PC-3 (cell line): ENCODE measurements around the gene MTCL1. TPM values are rescaled to one million over a fixed set of nuclear protein-coding genes. Genes with fewer than 3 reads are reported as not detected.

Experiments
- ATAC-seq: fragments of 200-7000 bp; cut with Tn5 transposase; 2 replicates; pipeline ENCODE4 v1.9.1; 2020; ENCODE audit warnings: mild to moderate bottlenecking, moderate library complexity
- BruUV-seq: library from RNA; stranded (reverse); fragments of 400-500 nt; replicated peaks from 2 replicates; lab custom pipeline; 2021; lab: Mats Ljungman, UMichigan
- CTCF ChIA-PET: fragments of 300-600 bp; sonication (Branson Sonifier 250); formaldehyde crosslinking; loops from one replicate; lab custom pipeline; 2022; ENCODE audit warnings: antibody characterized with exemption; lab: Charles Lee
- POLR2A ChIA-PET: fragments of 300-600 bp; sonication (Branson Sonifier 250); formaldehyde crosslinking; loops from one replicate; lab custom pipeline; 2022; ENCODE audit warnings: antibody characterized with exemption; ENCODE audit not compliant: unreplicated experiment; lab: Charles Lee
- DNase-seq: peaks from one replicate; pipeline ENCODE4 v3.0.0-alpha.2; 2015
- H2AFZ ChIP-seq: fragments of 300-600 bp; sonication (generic); 2 replicates; pipeline ENCODE4 v1.6.0; 2016; ENCODE audit warnings: antibody characterized with exemption, low read length
- H3F3A ChIP-seq: fragments of 300-600 bp; sonication (generic); one replicate; pipeline ENCODE4 v1.6.0; 2017; ENCODE audit warnings: antibody characterized with exemption, low read length, control low read depth, mild to moderate bottlenecking; ENCODE audit not compliant: unreplicated experiment
- H3K27ac ChIP-seq: fragments of 300-600 bp; sonication (generic); 2 replicates; pipeline ENCODE4 v1.5.1; 2016; ENCODE audit warnings: mild to moderate bottlenecking, low read length
- H3K27me3 ChIP-seq: fragments of 300-600 bp; sonication (generic); 2 replicates; pipeline ENCODE4 v1.6.1; 2016; ENCODE audit warnings: low read length, mixed read lengths
- H3K36me3 ChIP-seq: fragments of 300-600 bp; sonication (generic); 2 replicates; pipeline ENCODE4 v1.6.1; 2016; ENCODE audit warnings: low read depth, mixed run types, low read length, mixed read lengths
- H3K4me1 ChIP-seq: fragments of 300-600 bp; sonication (generic); 2 replicates; pipeline ENCODE4 v1.5.1; 2016; ENCODE audit warnings: low read length; ENCODE audit not compliant: insufficient read depth
- H3K4me2 ChIP-seq: fragments of 300-600 bp; sonication (generic); 2 replicates; pipeline ENCODE4 v1.6.0; 2016; ENCODE audit warnings: low read length
- H3K4me3 ChIP-seq: fragments of 300-600 bp; sonication (generic); 2 replicates; pipeline ENCODE4 v1.5.1; 2016; ENCODE audit warnings: mild to moderate bottlenecking, low read length, mixed read lengths
- H3K79me2 ChIP-seq: fragments of 300-600 bp; sonication (generic); 2 replicates; pipeline ENCODE4 v1.6.1; 2017; ENCODE audit warnings: low read length, mixed read lengths
- H3K9ac ChIP-seq: fragments of 300-600 bp; sonication (generic); 2 replicates; pipeline ENCODE4 v1.6.0; 2016; ENCODE audit warnings: mild to moderate bottlenecking, low read length
- H3K9me2 ChIP-seq: fragments of 300-600 bp; sonication (generic); replicated peaks from 2 replicates; pipeline ENCODE4 v1.6.1; 2016; ENCODE audit warnings: mixed run types, low read length, mixed read lengths
- H3K9me3 ChIP-seq: fragments of 300-600 bp; sonication (generic); 2 replicates; pipeline ENCODE4 v1.6.1; 2016; ENCODE audit warnings: low read length, mixed read lengths
- H4K20me1 ChIP-seq: fragments of 300-600 bp; sonication (generic); 2 replicates; pipeline ENCODE4 v1.6.1; 2016; ENCODE audit warnings: low read length, mixed read lengths
- CTCF ChIP-seq: fragments of 300-600 bp; sonication (generic); conservative IDR thresholded peaks from 2 replicates; pipeline ENCODE4 v1.5.1; 2017; ENCODE audit warnings: antibody characterized with exemption, low read depth, mild to moderate bottlenecking, low read length
- EZH2 ChIP-seq: fragments of 300-600 bp; sonication (generic); IDR thresholded peaks from one replicate; pipeline ENCODE4 v1.6.1; 2017; ENCODE audit warnings: antibody characterized with exemption, mild to moderate bottlenecking, low read length; ENCODE audit not compliant: unreplicated experiment
- EZH2phosphoT487 ChIP-seq: fragments of 300-600 bp; sonication (generic); IDR thresholded peaks from 2 replicates; pipeline ENCODE4 v1.6.1; 2018; ENCODE audit warnings: mild to moderate bottlenecking, antibody characterized with exemption, low read length, borderline replicate concordance
- intact Hi-C: fragments of 100-400 bp; cut with micrococcal nuclease; formaldehyde crosslinking; loops from 2 replicates; pipeline ENCODE4 v1.9.0; 2023
- total RNA-seq: library from RNA; depleted of rRNA; stranded (reverse); fragments of >200 nt; gene quantifications from 2 replicates; pipeline ENCODE4 v1.2.3, GENCODE V29; 2014

Gene MTCL1
- total RNA-seq, 1 experiment from 2014 or later, result 33.1 TPM

GRCh38 chr18:8707556-8708300 lies 2.4 kb downstream of the MTCL1 start:
- POLR2A ChIA-PET, result interaction anchor here (0.6 to 1.1 kb wide), 4 partner anchors 20 to 275 kb away, joined by 3 to 8 read pairs (median 4); no protein-coding TSS in a partner anchor
- H3K9me2 ChIP-seq, result no peaks in the 10 kb centered on the region
- TF ChIP-seq EZH2phosphoT487, result no peak
- no peak for TF ChIP-seq CTCF
- no peak for TF ChIP-seq EZH2
- ATAC-seq (peak; percentile 12), DNase-seq (peak; percentile 83)
- peak overlapping the region; percentile 84 for H3K4me2 ChIP-seq
- no peaks in the 10 kb centered on the region for H3K9me3 ChIP-seq
- BruUV-seq, result TSS peak; percentile 40
- H4K20me1 ChIP-seq, result peaks cover 16% of the 10 kb centered on the region; the same call in 1 of the 2 replicates
- CTCF ChIA-PET, result interaction anchor here (0.6 to 2.1 kb wide), 8 partner anchors 11 to 982 kb away, joined by 3 to 13 read pairs (median 4); no protein-coding TSS in a partner anchor
- no peaks in the 10 kb centered on the region for H3K27me3 ChIP-seq
- H3K36me3 ChIP-seq, result no peaks in the 10 kb centered on the region
- H3K79me2 ChIP-seq, result peaks cover 59% of the 10 kb centered on the region
- H3K9ac ChIP-seq, result peak overlapping the region; percentile 78
- H3K27ac ChIP-seq, result peak overlapping the region; percentile 26
- H3K4me3 ChIP-seq, result peak overlapping the region; percentile 78
- peak overlapping the region; percentile 80 for H2AFZ ChIP-seq
- intact Hi-C loops, result loop anchor here (1.0 to 5.0 kb wide), 4 partner anchors 23 to 430 kb away; partner anchors contain the start of gene ANKRD12
- H3F3A ChIP-seq, result no peaks in the 10 kb centered on the region
- peaks cover 36% of the 10 kb centered on the region for H3K4me1 ChIP-seq

GRCh38 chr18:8708670-8709069 lies 3.3 kb downstream of the MTCL1 start:
- intact Hi-C loops, result loop anchor here (5.0 kb wide), 1 partner anchor 429 kb away; the partner anchor contains the start of gene ANKRD12
- BruUV-seq, result no TSS peak
- TF ChIP-seq CTCF, result no peak
- TF ChIP-seq EZH2, result no peak
- TF ChIP-seq EZH2phosphoT487, result no peak
- H3K27me3 ChIP-seq, result no peaks in the 10 kb centered on the region
- H3K9ac ChIP-seq, result no peak overlapping the region
- peak overlapping the region; percentile 78 for H3K4me3 ChIP-seq
- no peak overlapping the region for H2AFZ ChIP-seq
- peak overlapping the region; percentile 84 for H3K4me2 ChIP-seq
- no peaks in the 10 kb centered on the region for H3K9me3 ChIP-seq
- H3K27ac ChIP-seq, result no peak overlapping the region
- POLR2A ChIA-PET, result no interaction called here
- no peaks in the 10 kb centered on the region for H3K9me2 ChIP-seq
- peaks cover 69% of the 10 kb centered on the region for H3K79me2 ChIP-seq
- H3F3A ChIP-seq, result no peaks in the 10 kb centered on the region
- DNase-seq, result no peak
- no peaks in the 10 kb centered on the region for H3K36me3 ChIP-seq
- H4K20me1 ChIP-seq, result peaks cover 16% of the 10 kb centered on the region; the same call in 1 of the 2 replicates
- H3K4me1 ChIP-seq, result peaks cover 29% of the 10 kb centered on the region
- CTCF ChIA-PET, result interaction anchor here (2.1 kb wide), 1 partner anchor 92 kb away, joined by 9 read pairs; no protein-coding TSS in a partner anchor
- ATAC-seq, result no peak
